NCI-H345 treated with DMSO at 0.1 percent for 48 hours (cell line): ENCODE results near the gene TXNDC9.
"Not testable (repeated sequence)": the region's sequence is repeated elsewhere in the genome, so short reads cannot be mapped to it uniquely, and the experiment has no call there.

ENCODE experiments used
- DNase-seq: peaks from one replicate; lab custom pipeline; 2025; ENCODE audit not compliant: unreplicated experiment; lab: John Stamatoyannopoulos, UW

The TXNDC9 gene, protein sequence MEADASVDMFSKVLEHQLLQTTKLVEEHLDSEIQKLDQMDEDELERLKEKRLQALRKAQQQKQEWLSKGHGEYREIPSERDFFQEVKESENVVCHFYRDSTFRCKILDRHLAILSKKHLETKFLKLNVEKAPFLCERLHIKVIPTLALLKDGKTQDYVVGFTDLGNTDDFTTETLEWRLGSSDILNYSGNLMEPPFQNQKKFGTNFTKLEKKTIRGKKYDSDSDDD

DNA sequence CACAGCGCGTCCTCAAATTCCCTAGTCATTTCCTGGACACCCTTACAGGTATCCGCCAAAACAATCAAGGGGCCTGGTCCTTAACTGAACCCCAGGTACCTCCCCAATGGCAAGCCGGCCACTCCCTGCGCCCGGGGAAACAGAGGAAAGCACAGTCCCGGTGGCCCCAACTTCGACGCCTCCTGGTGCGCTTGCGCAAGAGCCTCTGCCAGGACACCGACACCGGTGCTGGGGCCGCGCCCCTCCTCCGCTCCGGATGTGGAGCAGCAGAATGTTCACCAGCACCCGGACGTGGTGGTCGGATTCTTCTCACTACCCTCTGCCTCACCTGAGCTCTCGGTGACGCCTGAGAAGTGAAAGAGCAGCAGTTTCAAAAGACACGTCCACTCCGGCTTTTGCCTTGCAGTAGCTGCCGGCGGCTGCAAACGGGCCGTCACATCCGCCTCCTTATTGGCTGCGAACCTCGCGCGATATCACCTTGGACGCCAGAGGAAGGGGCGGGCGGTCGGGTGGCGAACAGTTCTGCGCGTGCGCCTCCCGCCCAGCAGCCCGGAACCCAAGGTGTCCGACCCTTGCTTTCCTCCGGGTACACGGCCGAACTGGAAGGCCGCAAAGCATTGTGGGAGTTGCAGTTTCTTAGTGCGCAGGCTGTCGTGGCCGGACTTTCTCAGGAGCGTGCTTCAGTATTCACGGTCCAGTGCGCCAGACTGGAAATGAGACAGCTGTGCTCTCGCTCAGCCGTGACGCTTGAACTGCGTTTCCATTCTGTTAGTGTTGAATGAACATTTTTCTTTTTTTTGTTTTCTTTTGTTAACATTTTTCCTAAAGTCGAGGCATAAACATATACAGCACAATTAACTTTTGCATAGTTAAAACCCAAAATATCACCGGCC, at the start of gene TXNDC9:
Gene TXNDC9, minus strand, starts transcription at position 423 of the 893 bp plus-strand sequence. CDS start 3,123 bp downstream, outside the sequence.
- DNase-seq: peak; percentile 99

DNA sequence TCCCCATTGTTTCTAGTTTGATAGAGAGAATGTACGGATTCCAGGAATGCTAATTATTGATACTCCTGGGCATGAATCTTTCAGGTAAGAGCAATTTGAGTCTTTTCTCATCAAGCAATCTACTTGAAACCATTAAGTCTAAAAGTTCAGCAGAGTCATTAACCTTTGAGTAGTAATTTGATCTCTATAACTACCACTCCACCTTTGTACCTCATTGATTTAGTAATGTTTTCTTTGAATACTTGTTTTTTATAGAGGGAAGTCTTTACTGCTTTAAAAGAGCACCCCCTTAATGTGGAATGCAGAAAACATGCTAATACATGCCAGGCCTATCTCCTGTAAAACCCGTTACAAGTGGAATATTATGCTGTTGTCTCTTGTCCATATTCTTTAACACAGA, 46.0 kb upstream of the TXNDC9 start:
- DNase-seq: no peak

DNA sequence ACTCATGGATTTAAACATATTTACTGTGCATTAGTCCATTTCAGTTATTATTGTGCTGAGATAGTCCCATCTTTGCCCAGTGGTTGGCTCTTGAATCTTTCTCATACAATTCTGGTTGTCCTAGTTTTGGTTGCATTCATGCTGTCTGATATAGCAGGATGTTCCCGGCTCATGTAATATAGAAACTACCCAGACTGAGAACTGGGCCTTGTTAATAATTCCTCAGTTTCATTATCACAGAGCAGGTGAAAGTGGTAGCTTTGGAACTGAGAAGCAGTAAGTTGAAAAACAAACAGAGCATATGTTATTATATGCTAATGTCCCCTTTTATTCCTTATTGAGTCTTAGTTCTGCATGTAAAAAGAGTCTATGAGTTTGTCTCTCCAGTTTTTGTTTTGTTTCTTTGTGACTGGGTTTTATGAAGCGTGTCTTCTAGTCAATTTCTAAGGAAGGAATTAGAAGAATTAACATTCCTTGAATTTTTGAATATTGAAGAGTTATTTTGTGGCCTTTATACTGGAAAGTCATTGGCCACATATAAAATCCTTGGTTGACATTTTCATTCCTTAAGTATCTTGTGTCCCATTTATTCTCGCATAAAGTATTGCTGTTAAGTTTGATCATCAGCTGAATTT, 44.4 kb upstream of the TXNDC9 start:
- no peak for DNase-seq

DNA sequence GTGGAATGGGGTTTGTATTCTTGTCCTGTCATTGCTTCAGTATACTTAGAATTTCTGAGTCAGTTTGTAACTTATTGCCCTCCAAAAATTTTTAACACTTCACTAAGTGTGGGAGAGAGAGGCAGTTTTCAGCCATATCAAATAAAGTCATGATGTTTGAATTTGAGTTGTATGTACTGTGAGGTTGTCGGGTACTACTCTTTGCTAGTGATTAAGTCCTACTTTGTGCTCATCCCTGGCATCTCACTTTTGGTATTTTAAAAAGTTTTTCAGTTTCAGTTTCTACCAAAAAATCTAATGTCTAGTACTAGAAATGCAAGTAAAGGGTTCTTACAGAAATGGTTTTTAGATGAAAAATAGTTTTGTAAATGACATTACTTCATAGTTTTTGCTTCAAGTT, 41.7 kb upstream of the TXNDC9 start:
- no peak for DNase-seq

DNA sequence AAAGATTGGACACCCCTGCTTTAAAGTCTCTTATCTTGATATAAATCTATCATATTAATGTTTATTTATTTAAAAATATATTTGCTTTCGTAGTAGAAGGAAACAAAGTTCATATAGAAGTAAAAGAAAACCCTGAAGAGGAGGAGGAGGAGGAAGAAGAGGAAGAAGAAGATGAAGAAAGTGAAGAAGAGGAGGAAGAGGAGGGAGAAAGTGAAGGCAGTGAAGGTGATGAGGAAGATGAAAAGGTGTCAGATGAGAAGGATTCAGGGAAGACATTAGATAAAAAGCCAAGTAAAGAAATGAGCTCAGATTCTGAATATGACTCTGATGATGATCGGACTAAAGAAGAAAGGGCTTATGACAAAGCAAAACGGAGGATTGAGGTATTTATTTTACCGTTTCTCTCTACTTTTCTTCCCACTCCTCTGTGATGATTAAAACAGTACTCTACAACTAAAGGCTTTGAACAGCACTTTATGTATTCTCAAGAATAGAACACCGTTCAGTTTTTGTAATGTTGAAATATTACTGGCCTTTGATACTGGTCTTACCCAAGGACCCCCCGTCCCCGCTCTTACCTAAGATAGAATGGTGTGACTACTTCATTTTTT, 40.2 kb upstream of the TXNDC9 start:
- DNase-seq: no peak

DNA sequence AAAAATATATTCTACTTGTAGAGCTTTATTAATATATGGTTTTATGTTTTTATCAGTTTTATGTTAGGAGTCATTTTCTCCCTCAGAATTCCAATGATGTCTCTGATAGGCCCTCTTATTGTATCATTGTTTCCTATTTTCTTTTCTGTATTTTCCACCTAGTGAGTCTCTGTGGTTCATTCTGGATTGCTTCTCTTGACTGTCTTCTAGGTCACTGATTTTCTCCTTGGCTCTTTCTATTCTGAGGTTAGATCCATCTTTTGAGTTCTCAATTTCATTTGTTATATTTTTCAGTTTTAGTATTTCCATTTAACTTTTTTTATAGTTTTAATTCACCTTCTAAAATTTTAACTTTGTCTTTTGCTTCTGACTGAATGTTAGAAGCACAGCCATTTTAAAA, 38.6 kb upstream of the TXNDC9 start:
- DNase-seq: no peak

DNA sequence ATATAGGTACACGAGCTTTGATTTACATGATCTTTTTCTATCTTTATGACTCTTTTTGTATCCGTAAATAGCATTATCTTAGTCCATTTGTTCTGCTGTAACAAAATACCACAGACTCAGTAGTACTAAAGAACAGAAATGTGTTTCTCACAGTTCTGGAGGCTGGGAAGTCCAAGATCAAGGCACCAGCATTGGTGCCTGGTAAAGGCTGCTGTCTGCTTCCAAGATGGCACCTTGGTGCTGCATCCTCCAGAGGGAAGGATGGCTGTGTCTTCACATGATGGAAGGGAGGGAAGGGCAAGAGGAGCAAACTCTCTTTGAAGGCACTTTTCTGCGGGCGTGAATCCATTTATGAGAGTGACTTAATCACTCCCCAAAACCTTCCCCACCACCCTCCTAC, 37.0 kb upstream of the TXNDC9 start:
- no peak for DNase-seq

DNA sequence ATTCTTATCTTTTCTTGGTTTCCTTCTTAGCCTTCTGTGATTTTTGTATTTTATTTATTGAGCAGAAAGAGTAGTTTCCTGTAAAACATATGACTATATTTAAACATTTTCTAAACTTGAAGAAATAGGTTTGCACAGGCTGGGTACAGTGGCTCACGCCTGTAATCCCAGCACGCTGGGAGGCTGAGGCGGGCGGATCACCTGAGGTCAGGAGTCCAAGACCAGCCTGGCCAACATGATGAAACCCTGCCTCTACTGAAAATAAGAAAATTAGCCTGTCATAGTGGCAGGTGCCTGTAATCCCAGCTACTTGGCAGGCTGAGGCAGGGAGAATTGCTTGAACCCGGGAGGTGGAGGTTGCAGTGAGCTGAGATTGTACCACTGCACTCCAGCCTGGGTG, 32.7 kb upstream of the TXNDC9 start:
- DNase-seq: not testable (repeated sequence)

DNA sequence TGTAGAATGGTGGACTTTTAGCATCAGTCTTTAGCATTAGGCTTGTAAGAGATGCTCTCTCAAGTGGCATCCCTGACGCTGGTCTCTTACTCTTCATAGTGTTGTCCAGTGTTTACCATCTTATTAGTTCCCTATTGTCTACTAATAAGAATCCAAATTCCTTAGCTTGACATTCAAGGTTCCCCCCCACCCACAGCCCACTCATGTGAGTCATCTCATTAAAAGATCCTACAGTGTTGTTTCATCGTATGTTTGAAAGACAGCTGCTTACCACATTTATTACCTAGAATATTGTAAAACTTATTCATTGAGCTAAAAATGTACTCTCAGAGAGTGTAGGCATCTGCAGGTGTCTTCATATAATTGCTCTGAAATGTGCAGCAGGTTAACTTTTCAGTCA, 29.5 kb upstream of the TXNDC9 start:
- no peak for DNase-seq

DNA sequence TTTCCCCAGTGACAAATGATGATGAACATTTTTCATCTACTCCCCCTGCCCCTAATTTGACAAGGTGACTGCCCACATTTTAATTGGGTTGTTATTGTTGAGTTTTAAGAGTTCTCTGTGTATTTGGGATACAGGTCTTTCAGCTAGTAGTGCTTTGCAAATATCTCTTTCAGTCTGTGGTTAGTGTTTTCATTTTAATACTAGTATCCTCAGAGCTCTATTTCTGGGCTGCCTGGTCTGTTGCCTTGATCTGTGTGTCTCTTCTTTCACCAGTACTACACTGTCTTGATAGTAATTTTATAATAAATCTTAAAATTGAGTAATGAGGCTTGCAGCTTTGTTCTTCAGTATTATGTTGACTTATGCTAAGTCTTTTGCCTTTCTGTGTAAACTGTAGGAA, 20.7 kb upstream of the TXNDC9 start:
- DNase-seq: no peak

DNA sequence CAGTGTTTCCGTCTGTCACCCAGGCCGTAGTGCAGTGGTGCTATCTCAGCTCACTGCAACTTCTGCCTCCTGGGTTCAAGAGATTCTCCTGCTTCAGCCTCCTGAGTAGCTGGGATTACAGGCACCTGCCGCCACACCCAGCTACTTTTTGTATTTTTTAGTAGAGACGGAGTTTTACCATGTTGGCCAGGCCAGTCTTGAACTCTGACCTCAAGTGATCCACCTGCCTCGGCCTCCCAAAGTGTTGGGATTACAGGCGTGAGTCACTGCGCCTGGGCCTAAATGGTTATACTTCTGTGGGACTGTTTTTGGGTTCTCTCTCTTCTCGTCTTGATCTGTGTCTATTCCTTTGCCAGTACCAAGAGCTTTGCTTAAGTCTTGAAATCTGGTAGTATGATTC, 18.7 kb upstream of the TXNDC9 start:
- not testable (repeated sequence) for DNase-seq

DNA sequence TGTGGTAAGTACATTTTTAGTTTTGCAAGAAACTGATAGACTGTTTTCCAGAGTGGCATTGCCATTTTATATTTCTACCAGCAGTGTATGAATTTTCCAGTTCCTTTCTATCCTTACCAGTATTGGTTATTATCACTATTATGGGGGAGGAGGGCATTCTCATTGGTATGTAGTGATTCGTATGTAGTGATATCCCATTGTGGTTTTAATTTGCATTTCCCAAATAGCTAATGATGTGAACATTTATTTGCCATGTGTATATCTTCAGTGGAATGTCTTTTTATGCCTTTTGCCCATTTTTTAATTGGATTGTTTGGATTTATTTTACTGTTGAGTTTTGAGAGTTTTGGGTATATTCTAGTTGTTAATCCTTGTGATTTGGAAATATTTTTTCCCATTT, 17.9 kb upstream of the TXNDC9 start:
- DNase-seq: no peak

DNA sequence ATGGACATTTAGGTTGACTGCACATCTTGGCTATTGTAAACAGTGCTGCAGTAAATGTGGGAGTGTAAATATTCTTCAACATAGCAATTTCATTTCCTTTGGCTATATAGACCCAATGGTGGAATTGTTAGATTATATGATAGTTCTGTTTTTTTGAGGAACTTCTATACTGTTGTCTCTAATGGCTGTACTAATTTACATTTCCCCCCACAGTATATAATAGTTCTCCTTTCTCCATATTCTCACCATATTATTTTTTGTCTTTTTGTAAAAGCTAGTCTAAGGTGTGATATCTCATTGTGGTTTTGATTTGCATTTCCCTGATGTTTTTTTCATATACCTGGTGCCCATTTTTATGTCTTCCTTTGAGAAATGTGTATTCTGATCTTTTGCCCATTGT, 14.1 kb upstream of the TXNDC9 start:
- DNase-seq: no peak

DNA sequence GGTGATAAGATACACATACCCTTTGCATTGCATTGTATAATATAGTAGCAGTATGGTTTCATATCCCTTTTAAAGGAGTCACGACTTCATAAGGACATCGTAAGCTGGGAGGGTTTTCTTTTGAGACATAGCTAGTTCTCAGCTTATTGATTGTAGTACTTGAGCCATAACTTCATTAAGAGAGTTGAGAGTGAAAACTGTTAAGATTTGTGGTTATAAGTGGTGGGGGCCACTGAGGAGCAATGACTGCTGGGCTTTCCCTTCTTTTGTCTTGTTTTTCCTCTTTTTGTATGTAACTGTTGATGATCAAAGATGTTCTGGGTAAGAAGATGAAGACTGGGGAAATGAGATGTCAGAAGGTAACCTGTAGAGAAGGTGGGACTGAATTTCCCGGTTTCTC, 12.0 kb upstream of the TXNDC9 start:
- DNase-seq: no peak

DNA sequence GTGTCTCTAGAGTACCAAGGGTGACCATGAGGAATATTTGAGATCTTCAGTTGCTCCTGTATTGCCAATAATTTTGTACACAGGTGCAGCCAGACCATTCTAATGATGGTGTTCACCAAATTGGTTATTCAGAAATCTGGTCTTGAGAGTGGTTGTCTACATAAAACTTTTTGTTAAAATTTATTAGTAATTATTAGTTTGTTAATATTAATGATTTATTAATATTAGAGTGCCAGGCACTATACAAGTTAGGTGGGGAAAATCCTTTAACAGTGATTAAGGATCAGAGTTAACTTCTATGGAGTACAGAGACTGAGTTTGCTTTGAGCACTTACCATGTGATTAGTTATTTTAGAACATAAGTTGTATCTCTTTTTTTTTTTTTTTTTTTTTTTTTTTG, 10.1 kb upstream of the TXNDC9 start:
- DNase-seq: no peak

DNA sequence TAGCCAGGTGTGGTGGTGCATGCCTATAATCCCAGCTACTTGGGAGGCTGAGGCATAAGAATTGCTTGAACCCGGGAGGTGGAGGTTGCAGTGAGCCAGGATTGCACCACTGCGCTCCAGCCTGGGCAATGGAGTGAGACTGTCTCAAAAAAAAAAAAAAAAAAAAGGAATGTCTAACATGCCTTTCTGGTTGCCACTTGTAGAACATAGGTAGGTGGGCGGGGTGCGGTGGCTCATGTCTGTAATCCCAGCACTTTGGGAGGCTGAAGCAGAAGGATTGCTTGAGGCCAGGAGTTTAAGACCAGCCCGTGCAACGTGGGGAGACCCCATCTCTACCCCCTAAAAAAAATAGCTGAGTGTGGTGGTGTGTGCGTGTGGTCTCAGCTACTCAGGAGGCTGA, 9.3 kb upstream of the TXNDC9 start:
- DNase-seq: not testable (repeated sequence)

DNA sequence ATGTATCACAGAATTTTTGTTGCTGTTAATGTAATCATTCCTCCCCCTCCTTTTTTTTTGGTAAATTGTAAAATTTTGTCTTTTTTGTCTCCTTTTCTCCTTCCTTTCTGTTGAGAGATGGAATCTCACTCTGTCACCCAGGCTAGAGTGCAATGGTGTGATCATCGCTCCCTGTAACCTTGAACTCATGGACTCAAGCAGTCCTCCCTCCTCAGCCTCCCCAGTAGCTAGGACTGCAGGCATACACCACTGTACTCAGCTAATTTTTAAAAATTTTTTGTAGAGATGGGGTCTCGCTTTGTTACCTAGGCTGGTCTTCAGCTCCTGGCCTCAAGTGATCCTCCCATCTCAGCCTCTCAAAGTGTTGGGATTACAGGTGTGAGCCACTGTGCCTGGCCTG, 6.4 kb upstream of the TXNDC9 start:
- DNase-seq: no peak

DNA sequence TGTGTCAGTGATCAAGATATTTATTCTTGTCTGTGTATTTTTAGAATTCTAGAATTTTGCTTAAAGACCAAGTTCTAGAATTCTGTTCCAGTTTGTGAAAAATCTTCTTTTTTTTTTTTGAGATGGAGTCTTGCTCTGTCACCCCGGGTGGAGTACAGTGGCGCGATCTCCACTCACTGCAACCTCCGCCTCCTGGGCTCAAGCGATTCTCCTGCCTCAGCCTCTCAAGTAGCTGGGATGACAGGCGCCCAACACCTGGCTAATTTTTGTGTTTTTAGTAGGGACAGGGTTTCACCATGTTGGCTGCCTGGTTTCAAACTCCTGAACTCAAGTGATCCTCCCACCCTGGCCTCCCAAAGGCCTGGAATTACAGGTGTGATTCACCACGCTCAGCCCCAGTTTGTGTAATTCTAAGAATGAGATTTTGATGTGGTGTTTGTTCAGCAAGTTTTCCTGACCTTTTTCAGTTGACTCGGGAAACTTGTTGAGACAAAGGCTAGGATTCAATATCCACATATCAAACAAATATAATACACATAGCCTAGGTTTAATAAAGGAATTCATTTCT, 4.6 kb upstream of the TXNDC9 start:
- no peak for DNase-seq

DNA sequence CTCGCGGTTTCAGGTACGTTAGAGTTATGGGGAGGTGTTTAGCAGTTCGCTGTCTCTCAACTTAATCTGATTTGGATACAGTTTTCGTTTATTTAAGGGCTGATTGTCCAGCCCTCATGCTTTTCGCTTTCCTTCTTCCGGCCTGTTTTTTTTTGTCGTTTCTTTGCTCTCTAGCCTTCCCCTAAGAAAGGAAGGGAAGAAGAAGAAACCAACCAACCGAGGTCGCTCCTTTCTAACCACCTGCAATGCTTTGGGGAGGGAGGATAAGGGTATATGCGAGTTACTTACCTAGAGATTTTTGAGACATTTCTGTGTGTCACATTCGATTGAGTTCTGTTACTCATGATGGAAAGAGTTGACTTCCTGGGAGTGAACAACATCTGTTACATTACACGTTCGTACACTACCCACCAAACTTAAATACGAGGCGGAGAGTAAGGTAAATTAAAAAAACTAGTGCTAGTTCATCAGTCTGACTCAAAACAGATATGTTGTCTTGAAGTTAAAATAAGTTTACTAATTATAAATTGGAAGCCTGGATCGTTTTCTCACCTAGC, 2.0 kb upstream of the TXNDC9 start:
- no peak for DNase-seq

DNA sequence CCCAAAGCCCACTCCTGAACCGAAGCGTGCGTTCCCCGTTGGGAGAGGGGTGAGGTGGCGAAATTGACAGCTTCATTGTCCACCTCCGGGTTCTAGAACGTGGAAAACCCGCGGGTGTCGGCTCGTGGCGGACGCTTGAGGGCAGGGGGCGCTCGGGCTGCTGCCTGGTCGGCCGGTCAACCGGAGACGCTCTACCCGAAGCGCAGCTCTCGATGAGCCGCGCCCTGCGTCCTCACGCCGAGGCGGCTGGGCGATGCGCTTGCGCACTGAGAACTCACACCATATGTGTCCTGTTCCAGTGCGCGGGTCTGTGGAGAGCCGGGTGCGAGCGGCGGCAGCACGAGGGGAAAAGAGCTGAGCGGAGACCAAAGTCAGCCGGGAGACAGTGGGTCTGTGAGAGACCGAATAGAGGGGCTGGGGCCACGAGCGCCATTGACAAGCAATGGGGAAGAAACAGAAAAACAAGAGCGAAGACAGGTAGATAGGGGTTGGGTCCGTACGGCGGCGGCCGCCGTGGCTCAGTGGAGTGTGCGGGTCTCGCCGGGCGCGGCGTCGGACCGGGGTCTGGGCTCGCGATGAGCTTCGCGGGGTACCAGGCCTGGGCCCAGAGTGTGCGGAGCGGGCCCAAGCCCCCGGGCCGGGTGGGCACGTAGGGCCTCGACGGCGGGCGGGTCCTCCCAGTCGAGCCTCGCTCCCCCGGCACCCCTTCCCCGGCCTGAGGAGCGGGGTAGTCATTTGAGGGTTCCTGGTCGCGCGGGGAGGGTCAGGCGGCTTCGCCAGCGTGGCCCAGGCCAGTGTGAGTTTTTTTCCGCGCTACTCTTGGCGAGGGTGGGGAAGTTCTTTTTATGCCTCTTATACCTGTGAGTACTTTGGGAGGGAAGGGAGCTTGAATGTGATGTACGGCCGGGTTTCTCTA, 1.2 kb upstream of the TXNDC9 start, which contains the start of gene EIF5B:
Gene EIF5B, plus strand, starts transcription at position 277 of the 916 bp plus-strand sequence. Its CDS starts 166 bp downstream, at position 443.
- peak; percentile 91 for DNase-seq
